EH (cell line): ENCODE results near the gene SLIT1.

Source experiments
- DNase-seq: peaks from one replicate; pipeline ENCODE4 v3.0.0-alpha.2; 2015; ENCODE audit warnings: low read depth

SLIT1 gene

DNA sequence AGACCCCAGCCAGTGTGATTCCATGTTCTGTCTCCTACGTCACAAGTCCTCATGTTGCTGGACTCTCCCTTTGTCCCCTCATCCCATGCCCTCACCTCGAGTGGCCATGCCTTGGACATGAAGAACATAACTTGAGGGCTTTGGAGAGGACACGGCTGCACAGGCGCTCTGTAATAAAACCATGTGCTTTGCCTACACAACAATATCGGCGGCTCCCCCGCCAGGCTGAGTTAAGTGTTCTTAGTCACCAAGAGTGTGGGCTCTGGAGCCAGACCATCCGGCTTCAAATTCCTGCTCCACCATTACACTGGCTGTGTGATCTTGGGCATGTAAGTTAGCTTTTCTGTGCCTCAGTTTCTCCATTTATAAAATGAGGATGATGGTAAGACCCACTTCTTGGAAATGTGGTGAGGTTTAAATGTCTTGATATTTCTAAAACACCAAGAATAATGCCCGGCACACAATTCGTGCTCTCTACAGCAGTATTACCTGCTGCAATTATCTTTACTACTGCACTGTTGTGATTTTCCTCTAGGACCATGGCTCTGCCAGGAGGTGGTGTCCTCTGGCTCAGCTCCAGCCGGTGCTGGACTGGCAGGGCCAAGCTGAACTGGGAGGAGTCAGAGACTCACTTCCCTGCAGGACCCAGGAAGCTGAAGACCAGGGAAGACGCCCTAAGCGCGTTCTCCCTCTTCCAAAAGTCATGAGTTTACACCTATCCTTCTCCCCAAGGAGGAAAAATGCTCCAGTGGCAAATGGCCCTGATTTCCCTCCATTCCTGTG is 15.7 kb downstream of the SLIT1 start:
- DNase-seq: peak; percentile 14

DNA sequence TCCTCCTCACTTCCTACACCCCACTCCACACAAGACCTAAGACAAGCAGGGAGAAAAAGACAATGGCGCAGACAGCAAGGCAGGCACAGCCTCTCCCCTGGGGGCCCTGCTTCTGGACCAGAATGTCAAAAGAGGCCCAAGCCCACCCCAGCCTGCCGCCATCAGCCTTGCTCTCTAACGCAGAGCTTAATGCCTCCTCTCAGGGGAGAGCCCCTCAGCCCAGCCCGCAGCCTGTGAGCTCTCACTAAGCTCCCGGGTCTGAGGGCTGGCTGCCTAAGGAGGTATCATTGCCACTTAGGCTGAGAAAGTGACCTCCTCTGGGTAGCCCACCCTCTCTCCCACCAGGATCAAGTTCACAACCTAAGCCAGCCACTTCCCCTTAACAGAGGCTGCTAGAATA is 16.7 kb downstream of the SLIT1 start:
- DNase-seq: no peak

DNA sequence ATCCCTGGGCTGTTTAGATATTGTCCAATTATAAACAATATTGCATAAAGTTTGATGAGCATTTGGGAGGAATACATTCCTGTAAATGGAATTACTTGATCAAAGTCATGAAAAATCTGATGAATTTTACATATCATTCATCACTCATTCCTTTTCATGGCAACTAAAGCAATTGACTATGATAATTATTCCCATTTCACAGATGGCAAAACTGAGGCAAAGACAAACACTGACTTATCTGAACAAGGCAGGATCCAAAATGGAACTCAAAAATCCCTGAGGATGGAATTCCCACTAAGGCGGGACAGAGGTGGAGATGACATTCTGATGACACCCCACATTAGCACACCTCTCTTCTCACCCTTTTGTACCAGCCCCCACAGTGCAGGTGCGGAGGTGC is 17.1 kb downstream of the SLIT1 start:
- no peak for DNase-seq

DNA sequence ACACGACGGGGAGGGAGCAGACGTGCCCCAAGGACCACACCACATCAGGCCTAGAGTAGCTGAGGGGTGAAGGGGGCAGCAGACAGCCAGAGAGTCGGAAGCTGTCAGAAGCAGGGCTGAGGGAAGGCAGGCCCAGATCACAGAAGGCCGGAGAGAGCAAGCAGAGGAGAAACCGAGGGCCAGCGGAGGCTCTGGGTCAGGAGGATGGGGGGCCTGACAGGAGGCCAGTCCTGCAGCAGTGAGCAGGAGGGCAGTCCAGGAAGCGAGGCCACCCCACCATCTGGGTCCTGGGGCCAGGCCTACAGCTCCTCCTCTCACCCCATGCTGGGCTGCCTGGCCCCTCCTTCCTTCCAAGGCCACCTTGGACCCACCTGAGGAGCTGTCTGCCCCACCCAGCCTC is 20.3 kb downstream of the SLIT1 start:
- DNase-seq: no peak

DNA sequence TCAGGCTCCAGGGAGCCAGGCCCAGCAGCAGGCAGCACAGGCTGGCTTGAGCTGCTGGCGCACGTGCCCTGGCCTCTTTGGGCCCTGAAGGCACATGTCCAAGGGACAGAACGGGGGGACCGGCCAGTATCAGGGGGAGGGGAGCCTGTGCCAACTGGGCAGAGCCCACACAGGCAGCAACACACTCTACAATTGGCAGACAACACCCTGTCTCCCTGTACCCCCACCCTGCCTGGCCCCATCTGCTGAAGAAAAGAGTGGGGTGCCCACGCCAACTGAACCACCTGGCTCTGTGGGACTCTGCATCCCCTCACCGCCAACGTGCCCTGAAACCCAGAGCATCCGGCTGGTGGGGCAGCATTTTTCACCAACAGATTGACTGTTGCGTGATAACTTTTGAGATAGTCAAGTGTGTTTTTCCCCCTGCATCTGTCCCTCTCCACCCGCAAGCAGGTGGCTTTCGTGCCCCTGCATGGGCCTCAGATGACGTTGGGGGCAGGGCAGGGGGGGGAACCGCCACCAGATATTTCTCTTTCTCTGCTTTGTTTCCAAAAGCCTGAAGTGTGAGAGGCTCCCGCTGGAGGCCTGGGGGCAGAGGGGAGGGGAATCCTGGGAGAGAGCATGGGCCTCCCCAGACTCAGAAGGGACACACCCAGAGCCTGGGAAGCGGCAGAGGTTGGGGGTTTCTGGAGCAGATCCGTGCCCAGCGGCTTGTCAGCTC is 21.8 kb downstream of the SLIT1 start:
- no peak for DNase-seq

DNA sequence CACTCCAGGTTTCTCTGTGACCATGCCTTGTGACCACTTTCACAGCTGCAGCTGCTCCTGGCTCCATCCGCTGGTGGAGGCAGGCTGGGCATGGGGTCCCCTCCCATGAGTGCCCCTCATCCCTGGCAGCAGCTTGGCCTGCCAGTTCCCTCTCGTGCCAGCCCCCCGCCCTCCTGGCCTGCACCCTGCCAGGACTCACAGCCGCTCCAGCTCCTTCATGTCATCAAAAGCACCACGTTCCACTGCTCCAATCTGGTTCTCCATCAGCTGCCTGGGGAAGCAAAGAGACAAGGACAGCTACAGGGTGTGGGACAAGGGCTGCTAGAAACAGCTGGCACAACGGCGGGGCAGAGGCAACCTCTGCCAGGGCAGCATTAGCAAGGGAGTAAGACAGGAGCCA is 22.6 kb downstream of the SLIT1 start:
- no peak for DNase-seq

DNA sequence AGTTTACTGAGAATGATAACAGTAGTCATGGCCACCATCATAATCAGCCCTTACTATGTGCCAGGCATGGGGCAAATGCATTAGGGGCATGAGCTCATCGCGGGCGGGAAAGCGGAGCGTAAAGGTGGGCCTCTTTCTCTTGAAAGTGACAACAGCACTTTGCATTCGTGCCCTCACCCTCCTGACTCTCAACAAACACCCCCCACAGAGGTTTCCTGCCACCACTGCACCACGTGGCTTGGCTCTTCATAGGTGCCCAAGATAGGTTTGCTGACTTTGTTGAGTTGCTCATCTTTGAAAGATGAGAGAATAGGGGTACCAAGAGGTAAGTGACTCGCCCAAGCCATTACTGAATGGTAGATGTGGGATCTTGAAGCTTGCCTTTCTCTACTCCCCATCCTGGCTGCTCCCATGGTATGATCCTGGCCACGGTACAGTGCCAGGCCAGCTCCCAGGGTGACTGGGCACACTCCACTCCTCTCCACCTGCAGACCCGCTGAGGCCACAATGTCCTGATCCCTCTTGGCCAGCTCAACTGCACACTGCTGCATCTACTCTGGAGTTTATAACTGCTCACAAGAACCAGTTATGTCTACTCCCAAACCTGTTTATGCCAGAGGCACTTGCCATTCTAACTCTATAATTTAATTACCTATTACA is 26.0 kb downstream of the SLIT1 start:
- DNase-seq: no peak

DNA sequence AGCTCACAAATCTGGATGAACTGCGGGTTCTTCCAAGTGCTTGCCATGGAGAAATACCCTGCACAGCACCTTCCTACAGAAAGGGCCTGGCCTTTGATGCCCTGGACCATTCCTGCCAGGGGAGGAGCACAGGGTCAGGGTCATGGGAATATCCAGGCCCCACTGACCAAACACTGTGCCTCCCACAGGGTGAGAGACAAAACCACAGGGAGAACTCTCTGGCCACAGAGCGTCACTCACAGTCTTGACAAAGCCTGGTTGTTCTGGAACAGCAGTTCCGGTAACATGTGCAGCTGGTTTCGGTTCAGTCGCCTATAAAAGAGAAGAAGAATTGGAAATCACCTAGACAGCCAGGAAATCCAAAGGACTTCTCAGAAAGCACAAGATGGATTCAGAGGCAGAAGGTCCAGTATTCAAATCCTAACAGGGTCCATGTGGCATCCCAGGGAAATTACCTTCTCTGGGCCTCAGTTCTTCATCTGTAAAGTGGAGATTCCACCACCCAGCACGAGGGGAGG is 28.1 kb downstream of the SLIT1 start:
- no peak for DNase-seq

DNA sequence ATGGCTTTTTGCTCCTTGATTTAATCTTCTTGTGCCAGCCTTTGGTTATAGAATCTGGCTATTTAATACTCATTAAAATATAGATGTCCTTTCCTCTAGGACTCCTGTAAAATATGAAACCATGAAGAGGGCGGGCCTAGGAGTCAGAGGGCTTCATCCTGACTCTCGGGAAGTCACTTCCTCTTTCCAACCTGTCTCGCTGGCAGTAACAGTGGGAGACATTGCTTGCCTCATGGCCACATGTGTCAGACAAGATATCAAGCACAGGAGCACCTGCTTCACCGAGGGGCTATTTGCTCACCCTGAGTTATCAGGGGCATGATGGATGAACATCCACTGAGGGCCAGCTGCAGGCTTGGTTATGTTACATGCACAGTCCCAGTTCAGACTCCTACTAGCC is 31.0 kb downstream of the SLIT1 start:
- no peak for DNase-seq

DNA sequence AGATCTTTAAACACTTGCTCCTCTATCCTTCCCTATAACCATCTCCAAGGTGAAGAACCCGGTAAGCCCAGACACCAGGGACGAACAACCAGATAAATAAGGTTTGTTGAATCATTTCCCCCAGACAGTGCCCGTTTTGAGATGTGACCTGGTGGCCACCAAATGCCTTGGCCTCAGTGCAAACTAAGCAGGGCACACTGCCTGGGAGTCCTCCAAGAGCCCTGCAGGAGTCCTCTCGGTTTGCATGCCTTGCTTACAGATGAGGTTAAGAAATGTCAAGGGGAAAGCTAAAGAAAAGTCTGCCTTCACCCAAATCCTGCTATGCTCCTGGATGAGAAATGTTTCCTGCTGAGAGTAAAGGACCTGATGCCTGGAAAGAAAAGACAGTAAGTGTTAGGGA is 31.6 kb downstream of the SLIT1 start:
- DNase-seq: no peak

DNA sequence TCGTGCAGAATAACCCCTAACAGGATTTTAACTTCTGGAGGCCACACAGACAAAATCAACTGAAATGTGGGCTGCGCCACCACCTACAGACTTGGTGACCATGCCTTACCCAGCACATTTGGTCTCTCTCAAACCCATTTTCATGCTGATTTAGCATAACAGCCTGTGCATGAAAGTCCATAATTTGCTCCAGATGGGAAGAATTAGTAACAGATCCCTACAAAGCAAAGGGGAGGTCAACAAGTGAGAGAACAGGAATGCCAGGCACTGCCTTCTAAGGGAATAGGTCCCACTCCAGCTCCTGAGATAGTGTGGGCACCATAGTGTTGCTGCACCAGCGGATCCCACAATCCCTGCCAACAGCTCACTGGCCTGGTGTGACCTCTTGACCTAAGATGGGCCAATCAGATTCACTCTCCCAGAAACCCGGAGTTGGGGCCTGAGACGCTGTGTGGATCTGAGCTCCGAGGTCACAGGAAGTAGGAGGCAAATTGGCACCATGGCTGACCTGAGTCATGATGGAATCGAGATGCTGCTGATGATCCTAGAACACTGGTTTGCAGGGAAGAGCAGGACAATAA is 32.4 kb downstream of the SLIT1 start:
- DNase-seq: no peak

DNA sequence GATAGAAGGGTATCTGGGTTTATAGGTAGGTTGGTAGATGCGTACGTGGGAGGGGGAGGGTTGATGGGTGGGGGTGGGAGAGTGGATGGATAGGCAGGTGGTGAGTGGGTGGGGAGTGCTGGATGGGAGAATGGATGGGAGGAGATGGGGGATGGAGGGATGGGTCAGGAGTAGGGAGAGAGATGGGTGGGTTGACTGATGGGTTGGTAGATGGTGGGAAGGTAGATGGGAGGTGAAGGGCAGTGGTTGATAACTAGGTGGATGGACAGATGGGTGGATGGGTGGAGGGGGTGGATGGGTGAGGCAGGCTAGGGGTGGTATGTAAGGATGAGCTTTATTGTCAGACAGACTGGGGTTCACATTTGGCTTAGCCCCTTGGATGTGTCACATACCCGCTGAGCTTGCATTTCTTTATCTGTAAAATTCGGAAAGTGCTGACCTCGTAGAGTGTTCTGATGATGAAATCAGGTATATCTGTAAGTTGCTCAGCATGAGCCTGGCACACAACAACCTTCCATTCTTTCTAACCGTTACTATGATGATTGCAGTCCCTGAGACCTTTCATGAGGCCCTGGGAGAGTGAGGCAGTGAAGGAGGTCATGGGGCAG is 34.3 kb downstream of the SLIT1 start:
- DNase-seq: no peak

DNA sequence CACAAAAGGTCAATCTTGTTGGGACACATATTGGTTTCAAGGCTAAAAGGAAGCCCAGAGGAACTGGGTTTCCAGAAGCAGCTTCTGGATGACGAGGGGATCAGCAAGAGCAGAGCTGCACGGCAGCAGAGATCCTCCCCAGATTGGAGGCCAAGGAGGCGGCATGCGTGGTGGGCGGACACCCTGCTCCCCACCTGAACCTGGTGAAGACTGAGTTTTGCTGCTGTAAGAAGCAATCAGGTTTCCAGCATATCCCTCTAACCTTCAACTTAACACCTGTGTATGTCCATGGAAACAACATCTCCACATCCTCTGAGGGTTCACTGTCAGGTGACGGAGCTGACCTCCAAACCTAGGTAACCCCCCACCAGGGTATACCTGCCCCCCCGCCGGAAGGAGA is 35.1 kb downstream of the SLIT1 start:
- no peak for DNase-seq

DNA sequence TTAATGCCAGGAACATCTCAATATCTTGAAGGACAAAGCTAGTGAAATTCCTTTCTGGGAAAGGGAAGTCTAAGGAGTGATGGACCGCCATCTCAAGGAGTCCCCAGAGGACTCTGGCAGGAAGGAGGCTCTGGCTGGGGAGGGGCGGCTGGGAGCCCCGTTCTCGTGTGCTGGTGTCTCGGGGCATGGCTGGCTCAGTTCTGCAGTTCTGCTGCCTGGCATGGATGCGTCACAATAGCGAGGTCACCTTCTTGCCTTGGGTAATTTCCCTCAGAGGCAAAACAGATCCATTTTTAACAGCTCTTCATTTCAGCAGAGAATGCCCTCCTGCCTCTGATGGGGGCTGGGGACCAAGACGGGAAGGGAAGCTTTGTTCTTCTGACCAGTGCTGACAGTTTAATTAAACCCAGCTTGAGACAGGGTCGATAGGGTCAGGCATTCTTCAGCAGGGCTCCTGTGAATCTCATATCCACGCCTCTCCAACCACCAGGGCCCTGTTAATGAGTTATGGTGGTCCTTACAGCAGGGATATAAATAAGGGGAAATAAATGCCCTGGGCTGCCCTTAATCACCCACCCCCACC is 35.7 kb downstream of the SLIT1 start:
- no peak for DNase-seq

DNA sequence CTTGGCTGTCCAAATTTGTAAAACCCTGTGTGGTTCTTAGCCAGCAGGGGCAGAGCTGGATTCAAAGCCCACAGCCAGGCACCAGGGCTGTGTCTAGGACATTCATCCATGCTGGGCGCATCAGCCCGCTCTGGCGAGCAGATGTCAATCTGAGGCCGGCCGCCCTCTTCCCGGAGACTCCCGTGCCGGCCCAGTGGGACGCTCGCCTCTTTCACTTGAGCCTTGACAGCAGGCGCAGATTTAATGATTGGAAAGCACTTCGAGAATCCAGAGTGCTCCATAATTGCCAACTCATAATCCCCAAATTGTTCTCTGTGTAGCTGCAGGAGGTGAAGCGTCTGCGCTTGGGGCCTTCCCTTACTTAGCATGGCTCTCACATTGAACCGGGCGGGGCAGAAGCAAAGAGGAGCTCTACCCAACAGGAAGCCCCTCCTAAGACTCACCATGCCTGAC is 36.7 kb downstream of the SLIT1 start:
- no peak for DNase-seq

DNA sequence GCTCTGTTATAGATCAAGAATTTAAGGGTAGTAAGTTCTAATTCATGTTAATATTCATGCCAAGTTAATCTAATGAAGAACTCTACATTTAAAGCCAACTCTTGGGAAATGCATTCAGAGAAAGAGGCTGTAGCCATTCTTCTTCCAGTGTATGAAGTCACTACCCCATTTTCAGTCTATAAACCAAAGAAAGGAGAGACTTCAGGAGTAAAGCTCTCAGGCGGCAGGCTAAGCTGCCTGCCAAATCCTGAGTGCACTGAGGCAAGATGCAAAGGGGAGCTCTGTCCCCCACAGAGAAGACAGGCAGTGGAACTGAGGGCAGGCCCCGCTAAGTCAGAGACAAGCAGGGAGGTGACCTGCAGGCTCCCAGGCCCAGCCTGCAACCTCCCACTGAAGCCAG is 41.5 kb downstream of the SLIT1 start:
- no peak for DNase-seq

DNA sequence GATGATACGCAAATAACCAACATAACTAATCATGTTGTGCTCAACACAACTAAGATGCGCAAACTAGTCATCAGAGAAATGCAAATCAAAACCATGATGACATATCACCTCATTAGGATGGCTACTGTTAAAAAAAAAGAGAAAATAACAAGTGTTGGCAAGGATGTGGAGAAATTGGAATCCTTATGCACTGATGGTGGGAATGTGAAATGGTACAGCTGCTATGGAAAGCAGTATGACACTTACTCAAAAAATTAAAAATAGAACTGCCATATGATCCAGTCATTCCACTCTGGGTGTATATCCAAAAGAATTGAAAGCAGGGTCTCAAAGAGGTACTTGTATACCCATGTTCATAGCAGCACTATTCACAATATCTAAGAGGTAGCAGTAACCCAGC is 42.9 kb downstream of the SLIT1 start:
- no peak for DNase-seq

DNA sequence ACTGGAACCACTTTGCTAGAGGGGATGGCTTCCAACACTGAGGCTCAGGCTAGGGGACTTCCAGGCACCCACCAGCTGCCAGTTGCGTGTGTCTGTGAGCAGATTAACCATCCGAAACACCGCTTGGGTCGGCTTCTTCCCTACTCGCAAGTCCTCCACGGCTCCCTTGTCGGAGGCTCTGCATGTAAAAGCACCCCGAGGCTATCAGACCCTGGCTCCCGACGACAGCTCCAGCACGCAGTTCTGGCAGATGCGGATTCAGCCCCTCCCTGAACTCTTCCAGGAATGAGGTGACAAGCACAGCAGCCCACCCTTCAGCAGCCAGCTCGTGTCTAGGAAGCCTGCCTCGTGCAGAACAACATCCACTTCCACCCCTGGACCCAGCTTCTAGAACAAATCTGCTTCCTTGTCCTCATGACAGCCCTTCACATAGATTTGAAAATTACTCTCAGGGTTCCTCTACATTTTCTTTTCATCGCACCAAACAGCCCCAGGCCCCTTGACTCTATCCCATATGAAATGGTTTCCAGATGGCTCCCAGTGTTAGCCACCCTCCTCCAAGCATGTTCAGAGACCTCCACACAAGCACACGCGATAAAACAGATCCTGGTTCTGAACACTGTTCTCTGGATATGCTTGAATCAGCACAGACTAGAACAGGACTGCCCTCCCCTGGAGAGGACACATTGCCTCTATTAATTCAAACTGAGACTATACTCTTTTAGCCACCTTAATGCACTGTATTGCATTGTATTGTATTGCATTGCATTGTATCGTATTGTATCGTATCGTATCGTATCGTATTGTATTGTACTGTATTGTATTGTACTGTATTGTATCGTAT is 44.6 kb downstream of the SLIT1 start:
- DNase-seq: no peak

DNA sequence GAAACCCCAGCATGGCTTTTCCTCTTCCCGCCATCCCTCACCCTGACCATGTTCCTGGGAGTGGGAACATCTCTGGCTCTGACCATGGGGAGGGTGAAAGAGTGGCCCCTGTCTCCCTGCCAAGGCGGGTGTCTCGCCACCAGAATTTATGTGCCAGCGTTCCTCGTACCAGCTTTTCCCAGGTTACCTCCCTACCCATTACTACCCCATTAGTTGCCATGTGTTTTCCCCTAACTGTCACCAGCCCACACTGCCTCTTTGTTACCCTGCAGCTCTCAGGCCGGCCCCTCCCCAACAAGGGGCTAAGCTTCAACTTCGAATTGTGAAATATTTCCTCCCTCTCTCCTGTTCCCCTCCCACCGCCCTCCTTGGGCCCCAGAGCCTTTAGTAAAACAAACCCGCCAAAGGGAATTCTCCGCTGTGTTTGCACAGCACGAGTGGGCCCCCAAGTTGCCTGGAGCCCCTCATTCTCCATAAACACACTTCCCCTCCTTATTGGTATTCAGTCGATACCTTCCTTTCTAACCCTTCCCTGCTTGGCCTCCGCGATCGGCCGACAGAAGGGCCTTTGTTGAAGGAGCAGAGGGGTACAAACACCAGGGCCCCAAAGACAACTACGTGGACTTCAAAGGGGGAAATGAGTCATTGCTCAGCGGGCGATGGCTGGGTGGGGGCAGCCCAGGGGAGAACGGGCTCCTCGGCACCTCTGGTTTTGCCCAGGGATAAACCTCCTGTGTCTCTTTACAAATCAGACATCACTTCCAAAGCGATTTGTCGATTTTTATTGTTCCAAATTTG is 45.5 kb downstream of the SLIT1 start:
- no peak for DNase-seq

DNA sequence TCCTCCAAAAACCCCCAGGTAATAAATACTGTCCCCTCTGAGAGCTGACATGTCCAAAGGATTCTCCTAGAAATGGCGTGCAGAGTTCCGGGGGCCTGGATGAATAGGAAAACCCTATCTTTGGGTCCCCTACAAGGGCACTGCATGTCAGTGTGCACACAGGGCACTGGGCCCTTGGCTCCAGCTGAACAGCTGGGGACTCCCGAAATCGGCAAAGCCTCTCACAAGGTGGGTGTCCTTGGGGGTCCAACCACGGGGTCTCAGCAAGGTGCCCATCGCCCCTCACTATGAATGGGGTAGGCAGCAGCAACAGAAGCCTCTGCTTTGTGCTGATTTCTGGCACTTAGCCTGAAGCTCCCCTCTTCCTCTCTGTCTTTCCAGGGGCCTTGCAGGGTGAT is 46.1 kb downstream of the SLIT1 start:
- DNase-seq: no peak
